ENCODE measurements around the gene ATG10. TPM values are rescaled to one million over a fixed set of nuclear protein-coding genes. Genes with fewer than 3 reads are reported as not detected.
"Not testable (repeated sequence)": the region's sequence is repeated elsewhere in the genome, so short reads cannot be mapped to it uniquely, and the experiment has no call there.

Gene ATG10
- total RNA-seq, 1 donor from 2014 or later, result 4.3 TPM

DNA sequence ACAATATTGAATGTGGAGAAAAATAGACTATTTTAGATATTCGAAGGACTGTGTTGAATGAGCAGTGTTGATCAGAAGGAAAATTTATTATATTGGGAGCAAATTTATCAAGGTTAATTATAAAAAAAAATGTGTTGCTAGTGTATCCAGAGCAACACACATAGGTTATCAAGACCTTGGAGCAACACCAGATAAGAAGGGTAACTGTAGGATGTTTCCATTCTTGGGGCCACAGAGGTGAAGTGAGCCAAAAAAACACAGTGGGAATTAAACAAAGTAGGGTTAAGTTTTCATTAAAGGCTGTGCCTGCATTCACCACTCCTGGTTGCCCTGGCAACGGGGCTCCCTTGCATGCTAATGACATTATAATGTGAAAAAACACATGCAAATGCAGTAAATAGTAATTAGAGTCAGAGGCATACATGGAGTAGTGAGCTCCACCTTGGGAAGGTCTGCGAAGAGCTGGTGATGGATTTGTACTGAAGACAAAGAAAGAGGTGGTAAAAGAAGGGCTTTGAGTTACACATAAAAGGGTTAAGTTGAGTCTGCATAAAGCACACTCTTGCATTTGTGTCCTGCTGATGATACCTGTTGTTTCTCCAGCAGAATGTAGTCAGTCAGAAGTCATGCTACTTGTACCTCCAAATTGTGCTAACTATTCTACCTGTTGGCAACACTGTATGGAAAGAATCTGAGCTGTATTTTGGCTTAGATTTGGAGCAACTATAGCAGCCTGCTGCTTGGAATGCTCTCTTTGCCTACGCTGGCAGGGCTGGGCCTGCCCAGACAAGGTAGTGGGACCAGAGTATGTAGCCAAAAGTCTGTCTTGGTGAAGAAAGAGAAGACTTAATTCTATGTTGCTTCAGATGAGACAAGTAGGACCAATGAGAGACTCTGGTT, 59.6 kb downstream of the ATG10 start:
- Histone ChIP-seq H3K4me2 (ENCODE audit: low read length) (no peak overlapping the region), H3K27ac (ENCODE audit: low read depth, low read length) (no peak overlapping the region), H3K9ac (ENCODE audit: low read length) (no peak overlapping the region), H3K27me3 (ENCODE audit: insufficient read depth, low read length) (no peaks in the 10 kb centered on the region), H4K20me1 (ENCODE audit: insufficient read depth, low read length) (no peaks in the 10 kb centered on the region), H3K4me3 (ENCODE audit: insufficient read depth, low read depth, low read length) (no peak overlapping the region), H3K36me3 (ENCODE audit: insufficient read depth, low read length) (no peaks in the 10 kb centered on the region), H3K79me2 (ENCODE audit: insufficient read depth, low read length) (no peaks in the 10 kb centered on the region), H3K9me3 (ENCODE audit: insufficient read depth, low read depth, low read length) (no peaks in the 10 kb centered on the region), H2AFZ (ENCODE audit: low read depth, low read length) (no peak overlapping the region), H3K4me1 (ENCODE audit: insufficient read depth, low read length) (no peaks in the 10 kb centered on the region)
- no peak for FAIRE-seq
- Mint-ChIP-seq H3K27me3 (ENCODE audit: low read depth, unreplicated experiment) (no peaks in the 10 kb centered on the region), H3K27ac (ENCODE audit: unreplicated experiment) (no peak overlapping the region), H3K9me3 (ENCODE audit: unreplicated experiment) (no peaks in the 10 kb centered on the region), H3K36me3 (ENCODE audit: low read depth, unreplicated experiment) (no peaks in the 10 kb centered on the region), H3K4me3 (ENCODE audit: unreplicated experiment) (no peak overlapping the region), H3K4me1 (ENCODE audit: low read depth, unreplicated experiment) (no peaks in the 10 kb centered on the region)
- TF ChIP-seq, protein P1, sequence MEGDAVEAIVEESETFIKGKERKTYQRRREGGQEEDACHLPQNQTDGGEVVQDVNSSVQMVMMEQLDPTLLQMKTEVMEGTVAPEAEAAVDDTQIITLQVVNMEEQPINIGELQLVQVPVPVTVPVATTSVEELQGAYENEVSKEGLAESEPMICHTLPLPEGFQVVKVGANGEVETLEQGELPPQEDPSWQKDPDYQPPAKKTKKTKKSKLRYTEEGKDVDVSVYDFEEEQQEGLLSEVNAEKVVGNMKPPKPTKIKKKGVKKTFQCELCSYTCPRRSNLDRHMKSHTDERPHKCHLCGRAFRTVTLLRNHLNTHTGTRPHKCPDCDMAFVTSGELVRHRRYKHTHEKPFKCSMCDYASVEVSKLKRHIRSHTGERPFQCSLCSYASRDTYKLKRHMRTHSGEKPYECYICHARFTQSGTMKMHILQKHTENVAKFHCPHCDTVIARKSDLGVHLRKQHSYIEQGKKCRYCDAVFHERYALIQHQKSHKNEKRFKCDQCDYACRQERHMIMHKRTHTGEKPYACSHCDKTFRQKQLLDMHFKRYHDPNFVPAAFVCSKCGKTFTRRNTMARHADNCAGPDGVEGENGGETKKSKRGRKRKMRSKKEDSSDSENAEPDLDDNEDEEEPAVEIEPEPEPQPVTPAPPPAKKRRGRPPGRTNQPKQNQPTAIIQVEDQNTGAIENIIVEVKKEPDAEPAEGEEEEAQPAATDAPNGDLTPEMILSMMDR (IDR thresholded peaks at IDR 0.05; ENCODE audit: insufficient read depth, low read depth, low read length), result no peak
- no peak for TF ChIP-seq EZH2 (IDR thresholded peaks at IDR 0.05; ENCODE audit: insufficient read depth, low read length)
- DNase-seq (ENCODE audit: low read depth), result no peak

DNA sequence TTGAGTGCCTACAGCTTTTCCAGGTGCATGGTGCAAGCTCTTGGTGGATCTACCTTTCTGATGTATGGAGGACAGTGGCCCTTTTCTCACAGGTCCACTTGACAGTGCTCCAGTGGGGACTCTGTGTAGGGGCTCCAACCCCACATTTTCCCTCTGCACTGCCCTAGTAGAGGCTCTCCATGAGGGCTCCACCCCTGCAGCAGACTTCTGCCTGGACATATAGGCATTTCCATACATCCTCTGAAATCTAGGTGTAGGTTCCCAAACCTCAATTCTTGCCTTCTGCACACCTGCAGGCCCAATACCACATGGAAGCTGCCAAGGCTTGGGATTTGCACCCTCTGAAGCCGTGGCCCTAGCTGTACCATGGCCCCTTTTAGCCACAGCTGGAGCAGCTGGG, 71.1 kb downstream of the ATG10 start:
- not testable (repeated sequence) for FAIRE-seq; H3K36me3 ChIP-seq (ENCODE audit: insufficient read depth, low read length); H3K79me2 ChIP-seq (ENCODE audit: insufficient read depth, low read length); H4K20me1 ChIP-seq (ENCODE audit: insufficient read depth, low read length); H3K4me1 Mint-ChIP-seq (ENCODE audit: low read depth, unreplicated experiment); H3K4me3 ChIP-seq (ENCODE audit: insufficient read depth, low read depth, low read length); H3K27me3 Mint-ChIP-seq (ENCODE audit: low read depth, unreplicated experiment); H3K36me3 Mint-ChIP-seq (ENCODE audit: low read depth, unreplicated experiment); H3K4me3 Mint-ChIP-seq (ENCODE audit: unreplicated experiment); H3K4me1 ChIP-seq (ENCODE audit: insufficient read depth, low read length); H2AFZ ChIP-seq (ENCODE audit: low read depth, low read length); H3K4me2 ChIP-seq (ENCODE audit: low read length); DNase-seq (ENCODE audit: low read depth); H3K9me3 ChIP-seq (ENCODE audit: insufficient read depth, low read depth, low read length); H3K27ac ChIP-seq (ENCODE audit: low read depth, low read length); H3K27me3 ChIP-seq (ENCODE audit: insufficient read depth, low read length); H3K9ac ChIP-seq (ENCODE audit: low read length); H3K27ac Mint-ChIP-seq (ENCODE audit: unreplicated experiment)
- peaks cover 22% of the 10 kb centered on the region for H3K9me3 Mint-ChIP-seq (ENCODE audit: unreplicated experiment)

DNA sequence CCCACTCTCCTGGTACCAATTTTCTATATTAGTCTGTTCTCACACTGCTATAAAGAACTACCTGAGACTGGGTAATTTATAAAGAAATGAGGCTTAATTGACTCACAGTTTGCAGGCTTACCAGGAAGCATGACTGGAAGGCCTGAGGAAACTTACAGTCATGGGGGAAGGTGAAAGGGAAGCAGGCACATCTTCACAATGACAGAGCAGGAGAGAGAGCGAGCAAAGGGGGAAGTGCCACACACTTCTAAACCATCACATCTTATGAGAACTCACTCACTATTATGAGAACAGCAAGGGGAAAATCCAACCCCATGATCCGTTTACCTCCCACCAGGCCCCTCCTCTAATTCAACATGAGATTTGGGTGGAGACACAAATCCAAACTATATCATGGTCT, 72.2 kb downstream of the ATG10 start:
- DNase-seq (ENCODE audit: low read depth) (no peak), FAIRE-seq (no peak)
- Histone ChIP-seq H2AFZ (ENCODE audit: low read depth, low read length) (no peak overlapping the region), H3K36me3 (ENCODE audit: insufficient read depth, low read length) (no peaks in the 10 kb centered on the region), H3K4me3 (ENCODE audit: insufficient read depth, low read depth, low read length) (no peak overlapping the region), H4K20me1 (ENCODE audit: insufficient read depth, low read length) (no peaks in the 10 kb centered on the region), H3K9me3 (ENCODE audit: insufficient read depth, low read depth, low read length) (no peaks in the 10 kb centered on the region), H3K27ac (ENCODE audit: low read depth, low read length) (no peak overlapping the region), H3K4me1 (ENCODE audit: insufficient read depth, low read length) (no peaks in the 10 kb centered on the region), H3K79me2 (ENCODE audit: insufficient read depth, low read length) (no peaks in the 10 kb centered on the region), H3K9ac (ENCODE audit: low read length) (no peak overlapping the region), H3K27me3 (ENCODE audit: insufficient read depth, low read length) (no peaks in the 10 kb centered on the region), H3K4me2 (ENCODE audit: low read length) (no peak overlapping the region)
- Mint-ChIP-seq H3K27ac (ENCODE audit: unreplicated experiment) (no peak overlapping the region), H3K9me3 (ENCODE audit: unreplicated experiment) (peaks cover 24% of the 10 kb centered on the region), H3K4me1 (ENCODE audit: low read depth, unreplicated experiment) (peaks cover 7% of the 10 kb centered on the region), H3K4me3 (ENCODE audit: unreplicated experiment) (no peak overlapping the region), H3K27me3 (ENCODE audit: low read depth, unreplicated experiment) (no peaks in the 10 kb centered on the region), H3K36me3 (ENCODE audit: low read depth, unreplicated experiment) (peaks cover 6% of the 10 kb centered on the region)
- TF ChIP-seq, protein P1 (IDR thresholded peaks at IDR 0.05; ENCODE audit: insufficient read depth, low read depth, low read length), result no peak
- TF ChIP-seq EZH2 (IDR thresholded peaks at IDR 0.05; ENCODE audit: insufficient read depth, low read length), result no peak

Data from astrocyte (in vitro differentiated cells and primary cell).